Kidney (tissue), 14 donors: ENCODE data around the gene PPARA. TPM values are rescaled to one million over a fixed set of nuclear protein-coding genes. Genes with fewer than 3 reads are reported as not detected.
A peak's percentile ranks its signal among the peaks of the same experiment; 100 is the strongest.

Experiments
- DNase-seq, 5 donors: peaks; one replicate each; pipeline ENCODE4 v3.0.0-alpha.2; 2013 to 2020
- FAIRE-seq: peaks from 2 replicates; lab custom pipeline; 2012; peaks lifted over from hg19 to GRCh38; lab: Jason Lieb, UNC
- H3K27ac ChIP-seq, 2 donors: one replicate each; pipeline ENCODE4 v1.7.0; 2013; ENCODE audit warnings: low read depth in 2 of 2, low read length in 2 of 2, inconsistent platforms in 1 of 2
- H3K27me3 ChIP-seq: one replicate; pipeline ENCODE4 v1.7.1; 2013; ENCODE audit warnings: low read length, inconsistent platforms; ENCODE audit not compliant: control insufficient read depth, insufficient read depth
- H3K36me3 ChIP-seq, 3 donors: one replicate each; pipeline versions ENCODE4 v1.7.0 to v1.7.1; 2013; ENCODE audit warnings: low read length in 3 of 3, control low read depth in 1 of 3, inconsistent platforms in 1 of 3; ENCODE audit not compliant: insufficient read depth in 3 of 3, control insufficient read depth in 2 of 3
- H3K4me1 ChIP-seq, 3 donors: one replicate each; pipeline versions ENCODE4 v1.7.0 to v1.7.1; 2013; ENCODE audit warnings: low read length in 3 of 3, inconsistent platforms in 1 of 3, low read depth in 1 of 3; ENCODE audit not compliant: control insufficient read depth in 2 of 3, insufficient read depth in 2 of 3
- H3K4me3 ChIP-seq, 3 donors: one replicate each; pipeline versions ENCODE4 v1.7.0 to v1.8.1; 2013; ENCODE audit warnings: low read length in 3 of 3, control low read depth in 1 of 3, inconsistent platforms in 1 of 3
- H3K9ac ChIP-seq, 3 donors: one replicate each; pipeline versions ENCODE4 v1.7.0 to v1.7.1; 2013; ENCODE audit warnings: low read length in 3 of 3, control low read depth in 1 of 3, inconsistent platforms in 1 of 3
- H3K9me3 ChIP-seq, 3 donors: one replicate each; pipeline versions ENCODE4 v1.7.0 to v1.7.1; 2013; ENCODE audit warnings: low read length in 3 of 3, control low read depth in 1 of 3, inconsistent platforms in 1 of 3; ENCODE audit not compliant: control insufficient read depth in 2 of 3, insufficient read depth in 1 of 3
- CTCF ChIP-seq: IDR thresholded peaks from 3 replicates; pipeline ENCODE4 v1.5.1; 2012; ENCODE audit warnings: mild to moderate bottlenecking, moderate library complexity, borderline replicate concordance; ENCODE audit not compliant: insufficient read depth; ENCODE audit errors: extremely low read depth
- intact Hi-C: fragments of 100-400 bp; cut with DNase I; formaldehyde crosslinking; loops from one replicate; pipeline ENCODE4 v1.11.1; 2022
- polyA plus RNA-seq: library from polyadenylated mRNA; stranded (reverse); fragments of 350-450 nt; fragmentation: Illumina TruSeq; extraction: RNeasy Lipid Tissue Mini Kit (QIAGEN cat#74804); gene quantifications from one replicate; pipeline ENCODE4 v1.2.3, GENCODE V29; 2014; ENCODE audit warnings: low read depth, low replicate concordance; ENCODE audit not compliant: insufficient read depth
- total RNA-seq: library from RNA; stranded (reverse); fragmentation: NEBNext Ultra II Directional; extraction: Animal tissue kit (Norgen Biotek cat#: 25700); gene quantifications from one replicate; pipeline ENCODE4 v1.2.1, GENCODE V29; 2021
- donor health status: control.
- donor health status: control.
- donor health status: control.
- donor health status: control.
- donor health status: control.
- donor health status: DM: yes; HTN: yes; CAD: no.
- donor health status: Normal renal cell carcinoma (clear cell type).

PPARA gene
- total and polyA plus RNA-seq, 2 donors from 2014 or later = 15.8 to 36.8 TPM

DNA sequence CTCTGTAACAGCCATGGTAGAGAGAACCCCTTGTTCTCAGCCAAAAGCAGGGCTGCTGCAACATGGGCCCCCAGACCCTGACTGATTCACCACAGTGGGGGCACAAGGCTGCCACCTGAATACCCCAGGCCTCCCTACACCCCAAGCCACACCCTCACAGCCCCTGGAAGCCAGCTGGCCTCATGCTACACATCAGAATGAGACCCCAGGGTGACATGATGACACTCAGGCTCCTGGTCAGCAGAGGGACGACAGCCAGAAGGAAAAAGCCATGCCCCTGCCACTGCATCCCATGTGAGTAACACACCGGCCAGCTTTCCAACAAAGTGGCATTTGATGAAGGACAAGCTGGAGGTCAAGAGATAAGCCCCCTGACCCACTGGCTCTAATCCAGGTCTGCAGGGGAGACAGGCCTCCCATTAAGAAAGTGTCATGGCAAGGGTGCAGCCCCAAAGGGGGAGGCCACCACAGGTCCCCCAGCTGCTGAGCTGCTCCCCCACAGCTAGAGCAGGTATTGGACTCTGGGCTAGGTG lies 97.2 kb downstream of the PPARA start:
- DNase-seq (peak in 1 of 5 donors; percentile 36), FAIRE-seq (no peak)
- Histone ChIP-seq H3K4me1 (peaks cover 0 to 10% (median 0%) of the 10 kb centered on the region in 3 donors), H3K9me3 (no peaks in the 10 kb centered on the region), H3K27me3 (no peaks in the 10 kb centered on the region), H3K9ac (no peak overlapping the region), H3K4me3 (no peak overlapping the region), H3K36me3 (peaks cover 0 to 6% (median 0%) of the 10 kb centered on the region in 3 donors), H3K27ac (no peak overlapping the region)
- TF ChIP-seq CTCF = no peak
- intact Hi-C loops = no loop called here

DNA sequence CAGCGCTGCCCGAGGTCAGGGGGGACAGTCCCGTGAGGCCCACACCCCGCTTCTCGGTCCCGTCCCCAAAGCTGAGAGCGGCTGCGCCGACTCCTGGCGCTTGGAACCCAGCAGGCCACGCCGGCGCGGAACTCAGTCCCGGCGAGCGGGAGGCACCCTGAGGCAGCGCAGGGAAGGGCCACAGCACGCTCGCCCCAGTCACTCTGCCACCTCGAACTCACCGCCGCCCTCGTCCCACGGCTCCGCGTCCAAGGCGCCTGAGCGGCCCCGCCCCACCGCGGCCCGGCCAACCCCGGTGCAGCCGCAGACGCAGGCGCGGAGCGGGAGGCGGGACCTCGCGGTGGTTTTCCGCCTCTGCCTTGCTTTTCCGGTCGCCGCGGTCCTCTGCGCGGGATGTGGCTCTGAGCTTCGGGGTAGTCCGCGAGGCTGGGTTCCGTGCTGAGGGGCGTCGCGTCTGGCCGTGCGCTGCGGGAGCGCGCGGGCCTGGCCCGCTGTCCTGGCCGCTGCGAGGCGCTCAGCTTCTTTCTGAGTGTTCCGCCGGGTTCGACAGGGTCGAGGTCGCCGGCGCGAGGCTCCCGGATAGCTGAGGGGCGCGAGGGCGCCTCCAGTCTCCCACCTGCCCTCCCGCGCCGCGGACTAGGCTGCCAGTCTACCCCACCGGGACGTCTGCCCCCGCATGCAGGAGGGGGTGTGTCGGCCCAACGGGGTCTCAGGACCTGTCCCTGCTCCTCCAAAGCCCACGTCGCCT lies 99.9 kb downstream of the PPARA start, which contains the start of gene CDPF1:
Gene CDPF1, minus strand, starts transcription at position 259 of the 748 bp plus-strand sequence. CDS start 2,009 bp downstream, outside the sequence.
- no peaks in the 10 kb centered on the region for H3K36me3 ChIP-seq
- peaks cover 0 to 8% (median 0%) of the 10 kb centered on the region in 3 donors for H3K4me1 ChIP-seq
- H3K4me3 ChIP-seq = peak within 1 kb of the TSS; percentile 57 to 77 (median 59)
- no peak for FAIRE-seq
- DNase-seq = peak; percentile 90 to 97 (median 94)
- peak within 1 kb of the TSS; percentile 42 to 85 (median 63) for H3K9ac ChIP-seq
- TF ChIP-seq CTCF = no peak
- H3K27me3 ChIP-seq = no peaks in the 10 kb centered on the region
- intact Hi-C loops = no loop called here
- no peaks in the 10 kb centered on the region for H3K9me3 ChIP-seq
- peak within 1 kb of the TSS; percentile 16 to 63 for H3K27ac ChIP-seq

GRCh38 chr22:46250783-46251125 lies 100.4 kb downstream of the PPARA start:
- FAIRE-seq (no peak), DNase-seq (peak in 2 of 5 donors; percentile 16 to 35)
- intact Hi-C loops = no loop called here
- H3K9ac ChIP-seq = peak overlapping the region in 2 of 3 donors; percentile 19 to 80
- TF ChIP-seq CTCF = no peak
- H3K27ac ChIP-seq = peak overlapping the region in 1 of 2 donors; percentile 63
- H3K4me1 ChIP-seq = peaks cover 0 to 3% (median 0%) of the 10 kb centered on the region in 3 donors
- H3K36me3 ChIP-seq = no peaks in the 10 kb centered on the region
- H3K9me3 ChIP-seq = no peaks in the 10 kb centered on the region
- H3K4me3 ChIP-seq = peak overlapping the region; percentile 45 to 77 (median 57)
- no peaks in the 10 kb centered on the region for H3K27me3 ChIP-seq
